K562 (cell line): Measurements from ENCODE around the gene SMARCC1. TPM values are rescaled to one million over a fixed set of nuclear protein-coding genes. Genes with fewer than 3 reads are reported as not detected.

Experiments used
- ATF1 ChIP-seq, 2 experiments: fragments of 450-650 bp in 1 of 2; IDR thresholded peaks; 2 replicates each; pipeline ENCODE4 v1.6.1; 2016; ENCODE audit warnings: missing compliant biosample characterization in 1 of 2, missing genetic modification characterization in 1 of 2
- ATF7 ChIP-seq: fragments of 450-650 bp; IDR thresholded peaks from 2 replicates; pipeline ENCODE4 v1.7.1; 2014; ENCODE audit warnings: mild to moderate bottlenecking, moderate library complexity
- CBX2 ChIP-seq: fragments of 200-600 bp; sonication (generic); IDR thresholded peaks from one replicate; pipeline ENCODE4 v1.6.1; 2012; ENCODE audit warnings: mild to moderate bottlenecking, low read length, inconsistent platforms; ENCODE audit not compliant: insufficient read depth, poor library complexity, severe bottlenecking
- MYNN ChIP-seq, 2 experiments: sonication (generic); formaldehyde crosslinking in 1 of 2; IDR thresholded peaks; 2 replicates each; pipeline versions ENCODE4 v1.5.0 to v1.6.1; 2016 to 2020; ENCODE audit warnings: antibody characterized with exemption in 1 of 2, missing genetic modification reagents in 1 of 2
- NKRF ChIP-seq: fragments of 450-650 bp; IDR thresholded peaks from 2 replicates; pipeline ENCODE4 v1.6.1; 2016; ENCODE audit warnings: borderline replicate concordance
- NR2C1 ChIP-seq, 2 experiments: fragments of 450-650 bp; IDR thresholded peaks; 2 replicates each; pipeline ENCODE4 v1.6.1; 2017; ENCODE audit warnings: mild to moderate bottlenecking in 2 of 2, antibody characterized with exemption in 1 of 2, inconsistent platforms in 1 of 2, missing compliant biosample characterization in 1 of 2, missing genetic modification characterization in 1 of 2
- PBX2 ChIP-seq, 2 experiments: IDR thresholded peaks in 1 of 2; conservative IDR thresholded peaks in 1 of 2; 2 replicates each; pipeline ENCODE4 v1.6.1; 2016; ENCODE audit warnings: low read depth in 2 of 2, mild to moderate bottlenecking in 1 of 2, missing compliant biosample characterization in 1 of 2, missing genetic modification characterization in 1 of 2, moderate library complexity in 1 of 2
- ZNF695 ChIP-seq: fragments of 450-650 bp; formaldehyde crosslinking; IDR thresholded peaks from 2 replicates; pipeline ENCODE4 v1.4.0; 2020; ENCODE audit warnings: mild to moderate bottlenecking, moderate library complexity
- polyA plus RNA-seq, 8 experiments: library from polyadenylated mRNA; depleted of rRNA in 4 of 8; stranded (reverse) in 5 of 8; unstranded in 3 of 8; fragments of >200 nt; fragmentation: Nextera tagmentation in 2 of 8; fragmentation: Illumina TruSeq in 1 of 8; extraction: Ambion mirVana in 2 of 8; extraction: Trizol in 1 of 8; gene quantifications; 2 replicates each; pipeline versions ENCODE4 v1.2.1 to v1.2.3, GENCODE V29; 2011 to 2014; ENCODE audit warnings: inconsistent platforms in 1 of 8, missing spikeins in 1 of 8
- total RNA-seq, 7 experiments: library from RNA; depleted of rRNA in 6 of 7; stranded (reverse); fragments of >200 nt in 6 of 7; fragmentation: Illumina TruSeq in 2 of 7; extraction: Trizol in 2 of 7; gene quantifications; 2 replicates each; pipeline versions ENCODE4 v1.2.1 to v1.2.3, GENCODE V29; 2011 to 2021; ENCODE audit warnings: low replicate concordance in 1 of 7
- TF ChIP-seq, protein P1 (sequence below): fragments of 450-650 bp; IDR thresholded peaks from 2 replicates; pipeline ENCODE4 v1.6.1; 2014; ENCODE audit warnings: low read depth, mild to moderate bottlenecking, moderate library complexity, borderline replicate concordance

The SMARCC1 gene
- total and polyA plus RNA-seq, 9 of the 15 experiments (the other 6 are each of a cell fraction or from before 2014, with no cell fraction given) = 20.7 to 199 (median 66.0) TPM

GRCh38 chr3:47571391-47572175 is 210.1 kb downstream of the SMARCC1 start (continued):
- no peak for TF ChIP-seq NKRF
- no peak for TF ChIP-seq ATF7
- TF ChIP-seq MYNN (IDR thresholded peaks at IDR 0.05) = no peak
- no peak for TF ChIP-seq MYNN (CRISPR knock-in tag; IDR thresholded peaks at IDR 0.05)
- no peak for TF ChIP-seq NR2C1 (IDR thresholded peaks at IDR 0.05)
- no peak for TF ChIP-seq NR2C1 (tag; IDR thresholded peaks at IDR 0.05)
- TF ChIP-seq CBX2 = no peak
- no peak for TF ChIP-seq ZNF695
- TF ChIP-seq, protein P1, sequence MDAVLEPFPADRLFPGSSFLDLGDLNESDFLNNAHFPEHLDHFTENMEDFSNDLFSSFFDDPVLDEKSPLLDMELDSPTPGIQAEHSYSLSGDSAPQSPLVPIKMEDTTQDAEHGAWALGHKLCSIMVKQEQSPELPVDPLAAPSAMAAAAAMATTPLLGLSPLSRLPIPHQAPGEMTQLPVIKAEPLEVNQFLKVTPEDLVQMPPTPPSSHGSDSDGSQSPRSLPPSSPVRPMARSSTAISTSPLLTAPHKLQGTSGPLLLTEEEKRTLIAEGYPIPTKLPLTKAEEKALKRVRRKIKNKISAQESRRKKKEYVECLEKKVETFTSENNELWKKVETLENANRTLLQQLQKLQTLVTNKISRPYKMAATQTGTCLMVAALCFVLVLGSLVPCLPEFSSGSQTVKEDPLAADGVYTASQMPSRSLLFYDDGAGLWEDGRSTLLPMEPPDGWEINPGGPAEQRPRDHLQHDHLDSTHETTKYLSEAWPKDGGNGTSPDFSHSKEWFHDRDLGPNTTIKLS = no peak
- TF ChIP-seq PBX2 (CRISPR knock-in tag; IDR thresholded peaks at IDR 0.05; ENCODE audit: low read depth) = no peak
- TF ChIP-seq PBX2 (tag; conservative IDR thresholded peaks at IDR 0.05; ENCODE audit: low read depth) = no peak
- TF ChIP-seq ATF1 (CRISPR knock-in tag; IDR thresholded peaks at IDR 0.05) = no peak
- TF ChIP-seq ATF1 (tag; IDR thresholded peaks at IDR 0.05) = no peak
- TF ChIP-seq, all 486 proteins: peak for 0
